NK-92 (cell line): ENCODE measurements around the gene ANAPC4.

Experiments used
- DNase-seq: peaks from one replicate; lab custom pipeline; 2025; ENCODE audit not compliant: unreplicated experiment; lab: John Stamatoyannopoulos, UW

ANAPC4 gene

DNA sequence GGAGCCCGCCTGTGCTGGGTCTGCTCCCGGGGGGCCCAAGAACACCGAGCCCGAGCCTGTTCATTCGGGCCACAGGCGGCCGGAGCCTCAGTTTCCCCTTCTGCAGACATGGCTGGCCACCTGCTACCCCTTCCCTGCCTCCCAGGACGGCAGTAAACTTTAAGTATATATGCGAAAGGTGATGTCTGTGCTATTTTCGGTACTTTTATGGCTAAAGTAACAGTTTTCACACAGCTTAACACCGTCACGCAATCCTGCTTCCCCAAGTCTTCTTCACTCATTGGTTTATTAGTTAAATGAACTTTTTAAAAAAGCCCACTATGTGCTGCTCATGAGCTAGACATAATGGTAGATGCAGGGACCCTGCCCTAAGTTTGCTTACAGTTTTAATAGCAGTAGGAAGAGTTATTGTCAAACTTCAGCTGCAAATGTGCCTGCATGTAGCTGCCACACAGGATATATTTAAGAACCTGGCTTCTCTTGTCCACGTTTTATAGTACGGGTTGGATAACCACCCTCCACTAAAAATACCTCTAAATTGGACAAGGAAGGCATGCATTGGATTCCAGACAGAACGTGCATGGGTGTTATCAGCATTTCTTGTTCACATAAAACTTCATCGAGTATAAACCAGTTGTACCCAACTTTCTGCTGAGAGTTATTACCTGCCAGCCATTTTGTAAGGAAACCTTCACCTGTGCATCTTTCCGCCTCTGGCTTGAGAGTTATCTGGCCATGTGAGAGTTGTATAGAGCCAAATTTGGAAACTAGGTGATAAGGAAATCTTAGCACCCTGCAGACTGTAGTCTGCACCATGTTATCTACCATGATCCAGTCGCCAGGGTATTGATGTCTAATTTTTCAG, 741 bp downstream of the ANAPC4 start:
- no peak for DNase-seq

DNA sequence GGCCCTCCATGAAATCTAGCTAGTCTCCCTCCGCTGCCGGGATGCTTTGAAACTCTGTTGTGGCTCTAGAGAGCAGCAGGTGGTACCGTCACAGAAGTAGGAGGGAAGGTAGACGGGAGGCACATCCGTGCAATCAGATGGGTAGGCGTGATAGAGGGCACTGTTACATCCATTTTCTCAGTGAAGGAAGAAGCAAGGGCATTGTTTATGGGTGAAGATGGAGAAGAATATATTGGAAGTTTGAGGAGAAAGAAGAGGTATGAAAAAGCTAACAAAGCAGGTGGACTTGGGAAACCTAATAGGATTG, 1.3 kb downstream of the ANAPC4 start:
- DNase-seq = no peak

DNA sequence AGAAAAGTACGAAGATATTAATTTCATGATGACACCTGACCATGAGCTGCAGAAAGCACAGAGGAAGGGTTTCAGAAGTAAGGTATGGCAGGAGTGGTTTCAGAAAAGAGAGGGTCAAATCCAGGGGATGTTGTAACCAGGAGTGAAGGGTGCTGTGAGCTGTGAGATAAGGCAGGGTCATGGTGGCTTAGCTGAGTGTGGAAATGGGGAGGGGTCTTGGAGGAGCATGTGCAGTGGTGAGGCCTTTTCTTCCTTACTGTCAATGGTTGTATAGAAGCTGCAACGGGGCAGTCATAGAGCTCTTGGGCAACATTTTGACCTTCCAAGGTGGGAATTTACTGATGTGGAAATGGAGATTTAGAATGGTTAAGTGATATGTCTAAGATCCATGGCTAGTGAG, 2.5 kb downstream of the ANAPC4 start:
- DNase-seq = no peak

DNA sequence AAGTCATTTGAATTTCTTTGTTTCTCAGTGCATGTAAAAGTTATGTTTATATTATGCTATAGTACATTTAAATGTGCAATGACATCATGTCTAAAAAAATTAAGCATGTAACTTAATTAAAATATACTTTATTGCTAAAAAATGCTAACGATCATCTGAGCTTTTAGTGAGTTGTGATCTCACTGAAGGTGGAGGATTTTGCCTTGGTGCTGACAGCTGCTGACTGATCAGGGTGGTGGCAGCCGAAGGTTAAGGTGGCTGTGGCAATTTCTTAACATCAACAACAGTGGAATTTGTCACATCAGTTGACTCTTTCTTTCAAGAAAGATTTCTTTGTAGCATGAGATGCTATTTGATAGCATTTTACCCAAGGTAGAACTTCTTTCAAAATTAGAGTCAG, 6.6 kb downstream of the ANAPC4 start:
- no peak for DNase-seq

DNA sequence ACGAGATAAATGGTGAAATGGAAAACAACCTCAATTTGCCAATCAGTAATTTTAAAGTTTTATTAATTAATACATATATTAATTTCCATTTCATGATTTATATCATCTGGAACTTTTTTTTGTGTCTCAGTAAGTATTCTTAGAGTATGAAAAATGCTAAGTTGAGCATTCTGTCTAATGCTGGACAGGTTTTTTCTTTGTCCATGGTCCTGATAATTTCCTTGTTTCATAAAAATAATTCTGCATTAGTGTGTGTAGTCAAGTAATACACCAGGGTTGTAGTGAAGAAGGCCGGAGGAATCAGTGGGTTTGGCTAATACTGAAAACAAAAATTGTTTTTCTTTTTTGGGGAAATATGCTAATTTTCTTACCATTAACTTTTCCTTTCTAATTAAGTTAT, 9.9 kb downstream of the ANAPC4 start:
- no peak for DNase-seq

DNA sequence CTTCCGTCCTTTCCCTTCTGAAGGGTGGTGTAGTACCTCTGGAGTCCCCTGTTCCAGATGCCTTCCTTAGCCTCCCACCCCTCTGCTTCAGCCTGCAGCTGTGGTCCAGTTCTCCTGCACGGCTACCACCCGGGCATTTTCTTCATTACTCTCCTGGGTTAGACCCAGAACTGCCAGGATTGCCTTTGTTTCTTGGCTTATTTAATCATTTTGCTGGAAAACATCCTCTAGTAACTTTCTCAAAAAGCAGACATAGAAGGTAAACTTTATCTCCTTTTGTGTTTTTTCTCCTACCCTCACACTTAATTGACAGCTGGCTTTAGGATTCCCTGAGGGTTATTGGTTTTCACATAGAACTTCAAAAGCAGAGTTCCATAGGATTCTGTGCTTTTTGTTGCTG, 20.2 kb downstream of the ANAPC4 start:
- no peak for DNase-seq

DNA sequence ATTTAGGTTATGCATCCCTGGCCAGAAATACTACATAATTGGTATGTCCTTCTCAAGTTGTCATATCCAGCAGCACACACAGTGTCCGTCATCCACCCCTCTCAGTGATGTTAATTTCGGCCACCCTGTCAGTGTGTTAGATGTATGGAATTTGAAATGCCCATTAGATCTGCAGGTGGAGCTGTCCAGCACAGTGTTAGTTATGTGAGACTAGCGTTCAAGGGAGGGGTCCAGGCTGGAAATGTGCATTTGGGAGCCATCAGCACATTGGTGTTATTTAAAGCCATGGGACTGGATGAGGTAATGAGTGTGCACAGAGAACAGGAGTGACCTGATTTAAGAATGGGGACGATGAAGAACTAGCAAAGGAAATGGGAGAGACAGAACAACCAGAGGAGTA, 22.4 kb downstream of the ANAPC4 start:
- no peak for DNase-seq

DNA sequence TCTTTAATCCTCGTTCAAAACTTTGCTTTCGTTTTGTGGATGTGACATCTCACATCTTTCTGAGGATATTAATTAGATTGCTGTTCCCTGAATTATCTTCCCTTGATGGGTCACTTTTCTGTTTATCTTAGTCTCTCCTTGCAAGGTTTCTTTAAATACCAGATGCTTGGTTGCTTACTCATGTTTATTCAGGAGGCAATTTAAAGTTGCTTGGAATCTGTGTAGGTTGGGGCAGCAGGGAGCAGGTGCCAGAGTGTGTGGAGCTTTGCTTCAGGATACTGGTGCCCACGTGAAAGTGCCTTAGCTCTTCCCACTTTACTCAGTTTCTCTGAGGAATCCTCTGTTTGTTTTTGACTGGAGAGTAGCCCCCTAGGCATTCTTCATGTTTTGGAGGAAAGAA, 24.0 kb downstream of the ANAPC4 start:
- no peak for DNase-seq

DNA sequence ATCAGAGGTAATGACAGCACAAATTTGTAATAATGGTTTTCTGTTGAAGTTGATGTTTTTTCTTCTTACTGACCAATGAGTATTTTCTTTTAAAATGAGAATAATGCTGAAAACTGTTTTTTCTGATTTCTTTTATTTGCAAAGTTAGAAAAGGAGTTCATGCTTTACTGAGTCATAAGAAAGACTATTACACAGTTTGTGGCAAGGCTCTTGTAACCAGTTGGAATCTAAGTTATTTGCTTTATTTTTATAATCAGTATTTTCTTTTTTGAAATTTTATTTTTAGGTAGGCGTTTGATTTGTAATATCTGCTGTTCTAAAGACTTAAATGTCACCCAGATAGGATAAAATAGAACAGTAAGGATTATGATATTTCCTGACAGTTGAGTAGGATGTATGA, 25.5 kb downstream of the ANAPC4 start:
- no peak for DNase-seq

DNA sequence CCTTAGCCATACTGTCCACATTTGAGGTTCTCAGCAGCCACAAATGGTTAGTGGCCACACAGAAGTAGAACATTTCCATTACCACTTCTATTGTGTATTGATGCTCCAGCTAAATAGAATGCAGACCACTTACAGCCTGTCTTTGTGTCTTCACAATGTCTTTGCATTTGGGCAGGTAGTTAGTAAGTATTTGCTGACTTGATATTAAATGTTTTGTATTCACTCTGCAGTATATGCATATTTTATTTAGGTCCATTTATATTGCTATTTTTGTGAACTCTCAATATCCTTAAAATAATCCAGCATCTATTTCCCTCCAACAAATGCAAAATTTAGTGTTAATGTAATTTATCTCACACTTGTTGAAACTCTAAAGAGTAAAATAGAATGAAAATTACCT, 26.6 kb downstream of the ANAPC4 start:
- DNase-seq = no peak

DNA sequence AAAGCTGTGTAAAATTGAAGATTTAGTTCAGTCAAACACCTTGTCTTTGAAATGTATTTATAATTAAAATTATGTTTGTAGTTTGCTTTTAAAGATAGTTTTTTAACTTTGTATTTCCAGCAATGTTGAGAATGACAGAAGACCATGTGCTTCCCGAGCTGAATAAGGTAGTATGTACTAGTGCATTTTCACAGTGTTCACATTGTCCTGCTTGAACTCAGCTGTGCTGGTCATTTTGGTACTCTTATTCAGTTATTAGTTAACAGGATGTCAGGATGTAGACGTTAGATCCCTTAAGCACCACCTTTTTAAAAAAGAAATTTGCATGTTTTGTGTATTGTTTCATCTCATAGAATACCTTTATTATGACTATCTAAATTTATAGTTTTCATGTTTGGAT, 28.4 kb downstream of the ANAPC4 start:
- no peak for DNase-seq

DNA sequence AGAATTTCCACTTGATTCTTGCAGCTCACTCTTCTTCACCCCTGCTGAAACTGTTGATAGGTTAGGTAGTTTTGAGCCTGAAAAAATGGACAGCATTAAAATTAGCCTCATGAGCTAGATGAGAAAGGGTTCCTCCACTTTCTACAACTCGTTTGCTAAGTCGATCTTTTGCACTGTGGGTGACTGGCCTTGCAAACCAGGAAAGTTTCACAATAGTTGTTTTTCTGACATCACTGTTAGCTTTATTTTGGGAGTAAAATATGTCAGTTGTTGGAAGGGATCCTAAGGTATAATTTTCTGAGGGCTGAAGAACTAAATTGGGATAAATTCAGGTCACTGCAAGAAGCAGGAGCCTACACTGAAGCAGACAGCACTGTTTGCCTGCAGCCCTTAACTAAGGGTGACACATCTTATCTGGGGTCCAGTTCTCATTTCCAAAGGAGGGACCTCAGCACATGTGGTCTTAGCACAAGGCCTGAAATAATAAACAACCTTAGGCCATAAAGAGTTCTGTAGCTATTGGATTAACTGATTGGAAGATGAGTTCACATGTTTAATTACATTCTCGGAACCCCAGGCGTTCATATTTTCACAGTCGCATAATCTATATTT, 29.1 kb downstream of the ANAPC4 start:
- DNase-seq = no peak

DNA sequence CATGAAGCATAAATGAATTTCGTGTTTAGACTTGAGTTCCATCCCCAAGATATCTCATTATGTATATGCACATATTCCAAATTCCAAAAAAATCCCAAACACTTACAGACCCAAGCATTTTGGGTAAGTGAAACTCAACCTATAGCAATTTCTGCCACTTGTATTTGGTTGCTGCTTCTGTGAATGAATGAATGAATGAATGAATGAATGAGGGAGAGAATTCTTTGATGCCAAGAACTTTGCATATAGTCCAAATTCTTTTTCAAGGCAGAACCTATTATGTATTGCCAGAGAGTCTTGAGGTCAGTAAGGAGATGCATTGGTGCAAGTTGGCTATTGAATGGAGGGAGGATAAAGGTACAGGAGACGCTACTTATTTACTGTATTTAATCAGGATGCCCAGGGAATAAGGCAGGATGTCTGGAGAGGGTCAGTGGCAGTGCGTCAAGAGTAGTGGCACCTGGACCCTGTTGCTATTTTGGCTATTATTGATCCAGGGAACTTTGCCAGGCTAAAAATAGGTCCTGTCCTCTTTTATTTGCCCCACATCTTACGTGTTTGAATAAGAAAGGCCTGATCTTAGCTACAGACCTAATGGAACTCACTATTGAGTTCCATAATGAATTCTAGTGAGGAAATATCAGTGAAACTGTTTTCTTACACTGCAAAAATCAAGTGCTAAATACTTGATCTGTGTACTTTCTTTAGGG, 33.9 kb downstream of the ANAPC4 start:
- DNase-seq = no peak

DNA sequence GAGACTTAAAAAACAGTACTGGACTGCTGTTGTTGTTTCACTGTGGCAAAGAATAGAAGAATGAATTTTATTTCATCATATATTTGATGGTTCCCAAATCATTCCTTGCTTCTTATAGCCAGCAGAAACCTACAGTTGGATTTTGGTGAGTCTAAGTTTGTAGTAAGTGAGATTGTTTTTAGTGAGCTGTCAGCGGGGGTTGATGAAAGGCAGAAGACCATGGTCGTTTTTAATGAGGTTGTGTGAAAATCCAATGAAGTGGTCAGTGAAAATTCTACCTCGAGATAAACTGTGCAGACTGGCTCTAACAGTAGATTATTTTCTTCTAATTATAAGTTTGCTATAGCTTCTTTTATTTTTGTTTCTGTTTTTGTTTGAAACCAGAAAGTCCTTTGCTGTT, 36.2 kb downstream of the ANAPC4 start:
- no peak for DNase-seq

DNA sequence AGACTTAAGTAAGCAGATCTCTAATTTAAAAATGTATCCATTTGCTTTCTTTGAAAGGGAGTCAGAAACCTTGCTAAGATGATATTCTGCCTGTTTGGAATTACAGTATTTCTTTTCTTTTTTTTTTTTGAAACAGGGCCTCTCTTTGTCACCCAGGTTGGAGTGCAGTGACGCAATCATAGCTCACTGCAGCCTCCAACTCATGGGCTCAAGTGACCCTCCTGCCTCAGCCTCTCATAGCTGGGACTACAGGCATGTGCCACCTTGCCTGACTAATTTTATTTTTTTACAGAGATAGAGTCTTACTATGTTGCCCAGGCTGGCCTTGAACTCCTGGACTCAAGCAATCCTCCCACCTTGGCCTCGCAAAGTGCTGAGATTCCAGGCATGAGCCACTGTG, 40.0 kb downstream of the ANAPC4 start:
- DNase-seq = no peak

DNA sequence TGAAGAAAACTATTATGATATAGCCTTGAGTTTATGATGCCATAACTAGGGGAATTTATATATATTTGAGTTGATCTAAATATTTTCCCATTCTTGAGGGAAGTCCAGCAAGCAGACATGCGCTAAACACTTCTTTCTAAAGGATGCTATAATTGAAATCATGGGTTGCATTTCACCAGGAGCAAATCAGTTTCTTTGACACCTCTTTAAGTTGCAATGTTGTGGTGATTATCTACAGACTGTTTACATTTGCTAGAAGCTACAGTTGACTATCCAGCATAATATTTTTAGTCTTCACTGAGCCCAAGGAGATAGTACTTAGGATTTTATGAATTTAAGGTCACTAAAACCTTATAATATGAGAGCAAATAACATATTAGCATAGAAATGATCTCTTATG, 43.9 kb downstream of the ANAPC4 start:
- no peak for DNase-seq

DNA sequence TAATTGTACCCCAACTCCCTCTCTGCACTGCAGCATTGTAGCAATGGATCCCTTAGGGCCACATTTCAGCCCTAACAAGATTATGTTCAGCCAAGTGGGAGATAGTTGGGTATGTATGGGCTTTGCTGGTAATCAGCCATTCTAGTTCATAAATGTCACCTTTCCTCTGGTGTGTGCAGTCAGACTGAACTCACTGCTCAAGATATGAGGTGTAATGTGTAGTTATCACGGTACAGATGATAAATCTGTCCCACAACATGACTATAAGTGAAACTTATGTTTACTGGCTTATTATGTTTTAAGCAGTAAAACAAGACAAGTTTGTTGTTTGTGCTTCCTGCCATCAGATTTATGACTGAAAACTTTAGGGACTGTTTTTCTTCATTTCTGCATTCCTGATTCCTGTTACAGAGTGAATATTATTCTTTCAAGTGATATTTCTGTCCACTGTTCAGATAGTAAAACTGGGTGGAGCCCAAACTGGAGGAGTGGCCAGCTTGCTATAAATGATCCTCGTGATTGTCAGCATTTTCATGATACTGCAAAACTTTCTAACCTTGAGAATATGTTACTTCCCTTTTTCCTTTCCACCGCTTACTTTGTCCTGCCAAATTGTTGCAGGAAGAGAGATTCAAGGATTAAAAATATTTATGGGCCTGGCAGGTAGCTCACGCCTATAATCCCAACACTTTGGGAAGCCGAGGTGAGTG, 44.9 kb downstream of the ANAPC4 start:
- DNase-seq = no peak

DNA sequence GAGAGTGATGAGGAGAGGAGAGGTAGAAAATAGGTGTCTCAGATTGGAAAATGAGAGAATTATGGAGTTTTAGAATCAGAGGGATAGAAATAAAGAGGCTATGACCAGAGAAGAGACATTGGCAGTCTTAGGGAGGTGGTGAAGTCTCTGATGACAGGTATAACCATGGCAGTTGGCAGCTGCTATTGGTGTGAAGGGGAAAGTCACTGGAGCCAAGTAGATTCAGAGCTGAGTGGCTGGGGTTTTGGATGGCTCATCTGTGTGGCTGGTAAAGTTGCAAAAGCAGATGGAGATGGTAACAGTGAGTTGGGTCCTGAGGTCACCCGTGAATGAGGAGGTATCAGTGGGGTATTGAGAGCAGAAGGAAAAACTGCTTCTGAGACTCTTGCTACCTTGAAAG, 46.5 kb downstream of the ANAPC4 start:
- no peak for DNase-seq

DNA sequence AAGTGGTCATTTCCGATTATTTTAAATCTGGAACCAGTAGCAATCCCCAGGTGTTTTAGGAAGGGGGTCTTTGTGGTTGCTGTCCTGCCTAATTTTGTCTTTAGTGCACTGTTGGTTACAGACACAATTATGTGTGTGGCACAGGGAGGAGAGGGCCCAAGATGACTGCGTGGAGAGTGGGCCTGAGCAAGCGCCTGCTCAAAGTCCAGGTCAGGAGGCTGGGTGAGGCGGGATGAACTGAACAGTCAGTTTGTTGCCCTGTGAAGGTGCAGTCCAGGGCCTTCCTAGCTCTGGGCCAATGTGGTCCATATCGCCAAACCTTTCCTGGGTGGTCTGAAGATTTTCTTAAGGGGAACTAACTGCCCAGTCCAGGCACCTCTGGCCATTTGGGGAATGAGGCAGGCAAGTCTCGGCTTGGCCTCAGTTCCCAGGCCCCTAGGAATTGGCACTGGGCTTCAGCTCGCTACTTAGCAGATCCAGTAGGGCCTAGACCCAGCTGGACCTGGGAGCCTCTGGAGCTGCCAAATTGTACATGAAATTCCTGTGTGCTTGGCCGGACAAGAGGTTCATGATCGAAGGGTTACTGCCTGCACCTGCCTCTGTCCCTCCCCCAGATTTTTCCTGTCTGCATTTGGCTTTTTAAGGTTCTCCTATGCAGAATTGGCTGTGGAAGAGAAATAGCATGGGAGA, 47.6 kb downstream of the ANAPC4 start:
- DNase-seq = no peak

DNA sequence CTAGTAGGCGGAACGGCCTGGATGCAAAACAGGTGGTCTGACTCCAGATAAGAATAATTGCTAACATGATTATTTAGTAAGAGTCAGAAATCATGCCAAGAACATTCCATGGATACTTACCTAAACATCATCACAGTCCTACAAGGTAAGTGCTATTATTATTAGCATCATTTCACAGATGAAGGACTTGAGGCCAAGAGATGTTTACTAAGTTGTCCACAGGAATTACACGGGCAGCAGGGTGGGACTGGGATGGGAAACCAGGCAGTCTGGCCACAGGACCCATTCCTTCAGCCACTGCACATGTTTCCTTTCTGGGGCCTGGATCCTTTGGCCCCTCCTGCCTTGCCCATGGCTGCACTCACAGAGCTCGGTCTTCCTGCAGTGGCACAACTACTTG, 48.3 kb downstream of the ANAPC4 start:
- DNase-seq = no peak

DNA sequence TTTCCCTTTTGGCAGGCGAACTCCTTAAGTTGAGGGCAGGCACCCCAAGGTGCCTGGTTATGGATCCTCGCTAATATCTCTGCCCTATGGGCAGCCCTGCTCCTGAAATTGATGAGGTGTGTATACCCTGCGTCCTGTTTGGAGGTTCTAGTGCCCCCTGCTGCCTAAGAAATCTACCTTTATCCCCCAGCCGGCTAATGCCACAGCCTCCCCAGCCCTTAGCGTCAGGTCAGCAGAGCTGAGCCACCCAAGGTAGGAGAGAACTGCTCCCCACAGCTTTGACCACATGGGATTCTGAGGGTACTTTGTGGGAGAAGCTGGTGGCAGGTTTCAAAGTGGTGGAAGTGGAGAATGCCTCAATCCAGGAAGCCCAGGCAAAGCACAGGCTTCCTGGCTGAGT, 50.8 kb downstream of the ANAPC4 start:
- DNase-seq = no peak
